Vagina (tissue), 2 donors: Measurements from ENCODE around the gene CKMT2. TPM values are rescaled to one million over a fixed set of nuclear protein-coding genes. Genes with fewer than 3 reads are reported as not detected.

Experiments
- DNase-seq, 2 donors: peaks; one replicate each; pipeline ENCODE4 v3.0.0-alpha.2; 2017; ENCODE audit errors: extremely low spot score in 2 of 2
- H3K27ac ChIP-seq: fragments of 200-600 bp; sonication (generic); one replicate; pipeline ENCODE4 v1.5.1; 2019
- H3K27me3 ChIP-seq: fragments of 200-600 bp; sonication (generic); one replicate; pipeline ENCODE4 v1.5.1; 2019
- H3K36me3 ChIP-seq, 2 donors: fragments of 200-600 bp; sonication (generic); one replicate each; pipeline ENCODE4 v1.5.1; 2017 to 2019
- H3K4me1 ChIP-seq: fragments of 200-600 bp; sonication (generic); one replicate; pipeline ENCODE4 v1.5.1; 2019
- H3K4me3 ChIP-seq, 2 donors: fragments of 200-600 bp; sonication (generic); 1 replicate in 1 of 2; 2 replicates in 1 of 2; pipeline ENCODE4 v1.5.1; 2016 to 2019
- H3K9me3 ChIP-seq: fragments of 200-600 bp; sonication (generic); one replicate; pipeline ENCODE4 v1.5.1; 2019
- POLR2A ChIP-seq, 2 donors: fragments of 450-650 bp; IDR thresholded peaks; one replicate each; pipeline ENCODE4 v1.6.1; 2017; ENCODE audit warnings: antibody characterized with exemption in 2 of 2, mild to moderate bottlenecking in 2 of 2, moderate library complexity in 2 of 2
- POLR2AphosphoS5 ChIP-seq, 2 donors: sonication (generic); formaldehyde crosslinking; IDR thresholded peaks; one replicate each; pipeline ENCODE4 v1.9.0; 2017; ENCODE audit warnings: antibody characterized with exemption in 2 of 2, mild to moderate bottlenecking in 2 of 2, low read depth in 1 of 2; ENCODE audit not compliant: insufficient read depth in 1 of 2
- intact Hi-C: fragments of 100-400 bp; cut with DNase I; formaldehyde crosslinking; loops from one replicate; pipeline ENCODE4 v1.15.1; 2023
- total RNA-seq: library from RNA; depleted of rRNA; stranded (reverse); fragments of >200 nt; gene quantifications from one replicate; pipeline ENCODE4 v1.2.3, GENCODE V29; 2016
- TF ChIP-seq, protein P1 (sequence below), 3 experiments: fragments of 450-650 bp in 2 of 3; fragments of 200-600 bp in 1 of 3; sonication (generic) in 1 of 3; IDR thresholded peaks; one replicate each; pipeline ENCODE4 v1.5.1; 2017 to 2019; ENCODE audit warnings: antibody characterized with exemption in 3 of 3, mild to moderate bottlenecking in 2 of 3, moderate library complexity in 2 of 3

The CKMT2 gene
- total RNA-seq = 3.4 TPM

DNA sequence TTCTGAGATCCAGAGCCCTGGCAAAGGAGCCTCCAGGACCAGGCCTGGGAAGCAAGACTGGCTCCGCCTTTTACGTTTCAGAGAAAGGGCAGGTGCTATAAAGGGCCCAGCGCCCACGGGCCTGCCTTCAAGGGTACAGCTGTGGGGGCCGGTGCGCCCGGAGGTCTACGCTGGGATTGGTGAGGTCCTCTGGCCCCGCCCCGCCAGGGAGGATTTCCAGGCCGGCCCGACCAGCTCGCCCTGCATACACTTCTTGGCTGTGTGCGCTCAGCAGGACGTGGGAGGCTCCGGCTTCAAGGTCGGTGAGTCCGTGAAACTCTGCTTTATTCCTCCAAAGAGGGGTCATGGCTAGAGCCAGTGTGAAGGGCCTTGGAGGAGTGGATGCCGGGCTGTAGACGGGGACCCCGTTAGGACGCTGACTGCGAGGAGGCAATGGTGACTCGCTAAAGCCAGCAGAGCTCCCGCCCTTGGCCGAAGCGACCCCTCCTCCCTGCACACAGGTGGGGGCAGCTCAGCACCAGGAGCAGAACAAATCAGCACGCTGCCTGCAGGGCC lies at the start of gene CKMT2:
CKMT2 (plus strand) TSS at position 243 of the 555 bp plus-strand sequence. CDS start 17,811 bp downstream, outside the sequence.
- peak within 1 kb of the TSS; percentile 78 for H3K27ac ChIP-seq
- no peaks in the 10 kb centered on the region for H3K36me3 ChIP-seq
- intact Hi-C loops = no loop called here
- H3K4me3 ChIP-seq = peak within 1 kb of the TSS; percentile 38 to 45
- peaks cover 34% of the 10 kb centered on the region for H3K4me1 ChIP-seq
- TF ChIP-seq POLR2A (IDR thresholded peaks at IDR 0.05) (peak in 1 of 2 donors; percentile 16), POLR2AphosphoS5 (IDR thresholded peaks at IDR 0.05; ENCODE audit: insufficient read depth in 1 of 2, low read depth in 1 of 2) (peak in 1 of 2 donors; percentile 43)
- TF ChIP-seq, protein P1, sequence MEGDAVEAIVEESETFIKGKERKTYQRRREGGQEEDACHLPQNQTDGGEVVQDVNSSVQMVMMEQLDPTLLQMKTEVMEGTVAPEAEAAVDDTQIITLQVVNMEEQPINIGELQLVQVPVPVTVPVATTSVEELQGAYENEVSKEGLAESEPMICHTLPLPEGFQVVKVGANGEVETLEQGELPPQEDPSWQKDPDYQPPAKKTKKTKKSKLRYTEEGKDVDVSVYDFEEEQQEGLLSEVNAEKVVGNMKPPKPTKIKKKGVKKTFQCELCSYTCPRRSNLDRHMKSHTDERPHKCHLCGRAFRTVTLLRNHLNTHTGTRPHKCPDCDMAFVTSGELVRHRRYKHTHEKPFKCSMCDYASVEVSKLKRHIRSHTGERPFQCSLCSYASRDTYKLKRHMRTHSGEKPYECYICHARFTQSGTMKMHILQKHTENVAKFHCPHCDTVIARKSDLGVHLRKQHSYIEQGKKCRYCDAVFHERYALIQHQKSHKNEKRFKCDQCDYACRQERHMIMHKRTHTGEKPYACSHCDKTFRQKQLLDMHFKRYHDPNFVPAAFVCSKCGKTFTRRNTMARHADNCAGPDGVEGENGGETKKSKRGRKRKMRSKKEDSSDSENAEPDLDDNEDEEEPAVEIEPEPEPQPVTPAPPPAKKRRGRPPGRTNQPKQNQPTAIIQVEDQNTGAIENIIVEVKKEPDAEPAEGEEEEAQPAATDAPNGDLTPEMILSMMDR (IDR thresholded peaks at IDR 0.05) = no peak
- DNase-seq = no peak
- H3K9me3 ChIP-seq = no peaks in the 10 kb centered on the region
- no peaks in the 10 kb centered on the region for H3K27me3 ChIP-seq

GRCh38 chr5:81183811-81184748 lies 49.0 kb upstream of the CKMT2 start:
- no peak for DNase-seq
- intact Hi-C loops = no loop called here
- Histone ChIP-seq H3K4me3 (no peak overlapping the region), H3K9me3 (no peaks in the 10 kb centered on the region), H3K36me3 (no peaks in the 10 kb centered on the region), H3K4me1 (no peaks in the 10 kb centered on the region), H3K27me3 (no peaks in the 10 kb centered on the region), H3K27ac (no peak overlapping the region)
- TF ChIP-seq, protein P1 (IDR thresholded peaks at IDR 0.05) = no peak
- TF ChIP-seq POLR2A (IDR thresholded peaks at IDR 0.05) = no peak
- no peak for TF ChIP-seq POLR2AphosphoS5 (IDR thresholded peaks at IDR 0.05; ENCODE audit: insufficient read depth in 1 of 2, low read depth in 1 of 2)

DNA sequence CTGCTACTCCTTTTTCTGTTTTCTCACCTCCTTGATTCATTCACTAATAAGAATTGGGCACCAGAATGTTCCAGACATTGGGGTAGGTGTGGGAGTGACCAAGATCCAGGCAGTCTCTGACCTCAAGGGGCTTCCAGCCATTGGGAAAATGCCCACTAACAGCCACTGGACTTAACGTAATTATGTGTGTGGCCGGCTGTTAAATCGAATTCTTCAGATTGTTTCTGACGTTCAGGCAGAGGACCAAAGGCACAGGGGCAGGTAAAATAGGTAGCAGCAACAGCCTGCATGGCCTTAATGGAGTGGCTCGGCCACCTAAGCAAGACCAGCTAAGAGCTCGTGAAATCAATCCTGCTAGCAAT lies 48.4 kb upstream of the CKMT2 start:
- H3K9me3 ChIP-seq = no peaks in the 10 kb centered on the region
- H3K4me1 ChIP-seq = no peaks in the 10 kb centered on the region
- H3K27me3 ChIP-seq = no peaks in the 10 kb centered on the region
- DNase-seq = no peak
- no peak overlapping the region for H3K4me3 ChIP-seq
- H3K36me3 ChIP-seq = no peaks in the 10 kb centered on the region
- intact Hi-C loops = no loop called here
- H3K27ac ChIP-seq = no peak overlapping the region
- TF ChIP-seq, protein P1 (IDR thresholded peaks at IDR 0.05) = no peak
- TF ChIP-seq POLR2A (IDR thresholded peaks at IDR 0.05) = no peak
- no peak for TF ChIP-seq POLR2AphosphoS5 (IDR thresholded peaks at IDR 0.05; ENCODE audit: insufficient read depth in 1 of 2, low read depth in 1 of 2)

GRCh38 chr5:81187885-81188284 lies 45.2 kb upstream of the CKMT2 start:
- Histone ChIP-seq H3K4me3 (no peak overlapping the region), H3K9me3 (no peaks in the 10 kb centered on the region), H3K27ac (no peak overlapping the region), H3K4me1 (no peaks in the 10 kb centered on the region), H3K27me3 (no peaks in the 10 kb centered on the region), H3K36me3 (no peaks in the 10 kb centered on the region)
- no peak for TF ChIP-seq POLR2AphosphoS5 (IDR thresholded peaks at IDR 0.05; ENCODE audit: insufficient read depth in 1 of 2, low read depth in 1 of 2)
- TF ChIP-seq, protein P1 (IDR thresholded peaks at IDR 0.05) = no peak
- no peak for TF ChIP-seq POLR2A (IDR thresholded peaks at IDR 0.05)
- intact Hi-C loops = no loop called here
- no peak for DNase-seq

DNA sequence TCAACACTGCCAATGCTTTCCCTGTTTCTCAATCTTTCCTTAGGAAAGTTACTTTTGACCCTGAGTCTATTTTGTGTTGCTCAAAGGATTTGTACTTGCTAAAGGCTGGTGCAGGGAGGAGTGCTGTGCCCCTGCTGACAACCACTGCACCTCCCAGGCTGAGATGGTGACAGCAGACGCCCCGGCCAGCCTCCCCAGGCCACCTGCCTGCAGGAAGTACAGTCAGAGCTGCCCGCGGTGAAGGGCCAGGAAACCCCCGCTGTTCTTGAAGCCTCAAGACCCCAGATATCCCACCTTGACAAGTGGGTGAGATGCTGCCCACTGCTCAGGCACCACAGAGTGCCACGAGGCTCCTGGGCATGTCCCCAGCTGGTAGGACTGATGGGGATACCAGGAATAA lies 44.2 kb upstream of the CKMT2 start:
- Histone ChIP-seq H3K4me1 (no peaks in the 10 kb centered on the region), H3K36me3 (no peaks in the 10 kb centered on the region), H3K27ac (no peak overlapping the region), H3K4me3 (no peak overlapping the region), H3K9me3 (no peaks in the 10 kb centered on the region), H3K27me3 (no peaks in the 10 kb centered on the region)
- no peak for DNase-seq
- intact Hi-C loops = no loop called here
- TF ChIP-seq, protein P1 (IDR thresholded peaks at IDR 0.05) = no peak
- TF ChIP-seq POLR2AphosphoS5 (IDR thresholded peaks at IDR 0.05; ENCODE audit: insufficient read depth in 1 of 2, low read depth in 1 of 2) (no peak), POLR2A (IDR thresholded peaks at IDR 0.05) (no peak)
